NOMO-1 treated with dmso at 0.1 percent for 144 hours (cell line): ENCODE results near the gene USP17L29.
"Not testable (repeated sequence)": the region's sequence is repeated elsewhere in the genome, so short reads cannot be mapped to it uniquely, and the experiment has no call there.

Experiments
- DNase-seq: peaks from one replicate; lab custom pipeline; 2025; ENCODE audit not compliant: unreplicated experiment; lab: John Stamatoyannopoulos, UW

Gene USP17L29

GRCh38 chr4:9353338-9353737 is at the start of gene USP17L29:
Gene USP17L29 (plus strand): TSS chr4:9353638. CDS start chr4:9353638, 0 bp downstream.
- not testable (repeated sequence) for DNase-seq

- DNase-seq, result not testable (repeated sequence)
These were observed 29.2 kb upstream of the USP17L29 start for GRCh38 chr4:9324191-9324590.

GRCh38 chr4:9324865-9325264 is 28.6 kb upstream of the USP17L29 start, which contains the start of gene USP17L24:
Gene USP17L24 (plus strand): TSS chr4:9325165. CDS start chr4:9325165, 0 bp downstream.
- DNase-seq, result not testable (repeated sequence)

GRCh38 chr4:9329611-9330010 is 23.8 kb upstream of the USP17L29 start, which contains the start of gene USP17L25:
Gene USP17L25 (plus strand): TSS chr4:9329911. CDS start chr4:9329911, 0 bp downstream.
- not testable (repeated sequence) for DNase-seq

- DNase-seq, result not testable (repeated sequence)
These were observed 19.1 kb upstream of the USP17L29 start, which contains the start of gene USP17L26 for GRCh38 chr4:9334358-9334757. Gene USP17L26 (plus strand): TSS chr4:9334658. CDS start chr4:9334658, 0 bp downstream.

DNA sequence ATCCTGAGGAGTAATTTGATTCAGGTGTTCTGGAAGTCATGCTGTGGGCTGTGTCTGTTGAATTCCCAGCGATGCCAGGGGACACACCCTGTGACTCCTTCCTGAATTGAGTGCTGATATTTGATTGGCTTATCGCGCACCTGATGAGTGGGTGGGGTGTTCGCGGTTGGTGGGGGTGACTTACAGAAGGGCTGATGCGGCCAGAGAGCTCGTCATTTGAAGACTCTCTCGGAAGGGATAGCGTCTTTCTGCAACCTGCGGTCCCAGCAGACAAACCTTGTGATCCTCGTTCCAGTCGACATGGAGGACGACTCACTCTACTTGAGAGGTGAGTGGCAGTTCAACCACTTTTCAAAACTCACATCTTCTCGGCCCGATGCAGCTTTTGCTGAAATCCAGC is 14.3 kb upstream of the USP17L29 start, which contains the start of gene USP17L5:
Gene USP17L5 (plus strand): TSS at position 301 of the 400 bp plus-strand sequence. CDS start 0 bp downstream, at position 301.
- DNase-seq, result not testable (repeated sequence)

- DNase-seq, result not testable (repeated sequence)
These were observed 9.6 kb upstream of the USP17L29 start, which contains the start of gene USP17L27 for GRCh38 chr4:9343848-9344247. Gene USP17L27 (plus strand): TSS chr4:9344148. CDS start chr4:9344148, 0 bp downstream.

DNA sequence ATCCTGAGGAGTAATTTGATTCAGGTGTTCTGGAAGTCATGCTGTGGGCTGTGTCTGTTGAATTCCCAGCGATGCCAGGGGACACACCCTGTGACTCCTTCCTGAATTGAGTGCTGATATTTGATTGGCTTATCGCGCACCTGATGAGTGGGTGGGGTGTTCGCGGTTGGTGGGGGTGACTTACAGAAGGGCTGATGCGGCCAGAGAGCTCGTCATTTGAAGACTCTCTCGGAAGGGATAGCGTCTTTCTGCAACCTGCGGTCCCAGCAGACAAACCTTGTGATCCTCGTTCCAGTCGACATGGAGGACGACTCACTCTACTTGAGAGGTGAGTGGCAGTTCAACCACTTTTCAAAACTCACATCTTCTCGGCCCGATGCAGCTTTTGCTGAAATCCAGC is 4.8 kb upstream of the USP17L29 start, which contains the start of gene USP17L28:
Gene USP17L28 (plus strand): TSS at position 301 of the 400 bp plus-strand sequence. CDS start 0 bp downstream, at position 301.
- DNase-seq, result not testable (repeated sequence)

GRCh38 chr4:9350866-9351265 is 2.6 kb upstream of the USP17L29 start:
- not testable (repeated sequence) for DNase-seq

- not testable (repeated sequence) for DNase-seq
These were observed 9.4 kb downstream of the USP17L29 start, which contains the start of gene USP17L30 for GRCh38 chr4:9362829-9363228. Gene USP17L30 (plus strand): TSS chr4:9363129. CDS start chr4:9363129, 0 bp downstream.

DNA sequence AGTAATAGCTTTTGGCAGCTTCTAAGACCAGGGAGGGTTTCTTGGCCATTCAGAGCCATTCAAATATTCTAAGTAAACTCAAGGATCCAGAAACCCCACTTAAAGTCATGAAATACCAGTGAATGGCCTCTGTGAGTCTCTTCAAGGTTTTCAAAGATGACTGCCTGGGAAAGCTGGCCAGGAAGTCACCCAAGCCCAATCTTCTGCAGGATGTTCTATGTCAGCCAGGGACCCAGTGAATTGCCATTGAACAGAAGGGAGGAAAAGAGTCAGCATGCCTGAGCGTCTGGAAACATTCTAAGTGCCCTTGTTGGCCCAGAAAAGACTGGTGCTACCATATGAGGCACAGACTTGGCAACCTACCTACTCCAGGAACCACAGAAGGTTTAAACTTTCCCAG is 26.4 kb downstream of the USP17L29 start:
- not testable (repeated sequence) for DNase-seq

DNA sequence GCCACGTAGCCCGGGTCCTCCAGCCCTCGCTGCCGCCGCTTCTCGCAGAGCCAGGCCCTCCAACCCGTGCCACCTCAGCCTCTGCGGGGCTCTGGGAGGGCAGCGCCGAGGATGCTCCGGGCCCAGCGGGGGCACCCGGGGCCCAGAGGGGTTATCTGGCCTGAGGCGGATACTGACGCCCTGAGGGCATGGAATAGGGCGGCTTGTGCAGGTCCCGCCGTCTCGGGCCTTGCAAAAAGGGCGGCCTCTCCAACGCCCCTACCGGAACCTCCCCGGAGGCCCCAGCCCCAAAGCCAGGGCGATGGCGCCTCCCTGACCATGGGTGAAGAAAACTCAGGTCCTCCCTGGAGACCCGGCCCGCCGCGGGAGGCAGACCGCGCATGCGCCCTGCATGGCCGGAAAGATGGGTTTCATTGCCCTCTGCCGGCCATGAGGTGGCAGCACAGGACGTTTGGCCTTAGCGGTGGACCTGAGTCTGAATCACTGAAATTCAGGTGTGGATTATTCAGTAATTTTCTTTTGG is 27.6 kb downstream of the USP17L29 start:
- DNase-seq, result not testable (repeated sequence)

DNA sequence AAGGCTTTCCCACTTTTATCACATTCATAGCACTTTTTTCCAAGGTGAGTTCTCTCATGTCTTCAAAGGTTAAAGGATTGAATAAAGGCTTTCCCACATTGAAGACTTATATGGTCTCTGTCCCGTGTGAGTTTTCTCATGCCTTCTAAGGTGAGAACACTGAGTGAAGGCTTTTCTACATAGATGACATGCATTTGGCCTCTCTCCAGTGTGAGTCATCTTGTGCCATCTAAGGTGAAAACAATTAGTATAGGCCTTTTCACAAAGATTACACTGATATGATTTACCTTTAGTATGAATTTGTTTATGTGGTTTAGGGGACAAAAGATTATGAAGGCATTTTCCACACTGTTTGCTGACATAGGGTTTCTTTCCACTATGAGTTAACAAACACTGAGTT is 30.7 kb downstream of the USP17L29 start:
- no peak for DNase-seq

- DNase-seq, result not testable (repeated sequence)
These were observed 35.6 kb downstream of the USP17L29 start for GRCh38 chr4:9389001-9389400.
